Mesenchymal stem cell (in vitro differentiated cells and primary cell): Measurements from ENCODE around the gene GNA15.
A peak's percentile ranks its signal among the peaks of the same experiment; 100 is the strongest.

Source experiments
- DNase-seq: peaks from one replicate; pipeline ENCODE4 v3.0.0-alpha.2; 2013
- H2AFZ ChIP-seq: one replicate; pipeline ENCODE4 v1.6.1; 2013; ENCODE audit warnings: low read depth, mild to moderate bottlenecking, control low read depth, inconsistent platforms, low read length, moderate library complexity
- H2AK5ac ChIP-seq: 2 replicates; pipeline ENCODE4 v1.6.1; 2013; ENCODE audit warnings: low read length, moderate library complexity, mild to moderate bottlenecking, inconsistent platforms; ENCODE audit not compliant: severe bottlenecking
- H2BK120ac ChIP-seq: one replicate; pipeline ENCODE4 v1.6.1; 2013; ENCODE audit warnings: low read depth, mild to moderate bottlenecking, inconsistent platforms, low read length, moderate library complexity
- H2BK12ac ChIP-seq, 2 experiments: one replicate each; pipeline ENCODE4 v1.6.1; 2013; ENCODE audit warnings: inconsistent platforms in 2 of 2, low read length in 2 of 2, mild to moderate bottlenecking in 2 of 2, moderate library complexity in 2 of 2, control low read depth in 1 of 2
- H2BK15ac ChIP-seq: one replicate; pipeline ENCODE4 v1.6.1; 2013; ENCODE audit warnings: mild to moderate bottlenecking, low read depth, inconsistent platforms; ENCODE audit not compliant: poor library complexity, severe bottlenecking
- H2BK5ac ChIP-seq: 2 replicates; pipeline ENCODE4 v1.6.1; 2013; ENCODE audit warnings: low read depth, mild to moderate bottlenecking, low read length, control low read depth, inconsistent platforms; ENCODE audit not compliant: poor library complexity, severe bottlenecking
- H3K14ac ChIP-seq, 2 experiments: one replicate each; pipeline ENCODE4 v1.6.1; 2013; ENCODE audit warnings: inconsistent platforms in 2 of 2, low read length in 2 of 2, control low read depth in 1 of 2, mild to moderate bottlenecking in 1 of 2, moderate library complexity in 1 of 2
- H3K18ac ChIP-seq, 2 experiments: one replicate each; pipeline ENCODE4 v1.6.1; 2013; ENCODE audit warnings: inconsistent platforms in 2 of 2, low read length in 2 of 2, control low read depth in 1 of 2, low read depth in 1 of 2, mild to moderate bottlenecking in 1 of 2
- H3K23ac ChIP-seq, 2 experiments: one replicate each; pipeline ENCODE4 v1.6.1; 2013; ENCODE audit warnings: inconsistent platforms in 2 of 2, low read length in 2 of 2, mild to moderate bottlenecking in 2 of 2, moderate library complexity in 2 of 2, control low read depth in 1 of 2
- H3K27ac ChIP-seq: 2 replicates; pipeline ENCODE4 v1.5.1; 2013; ENCODE audit warnings: mild to moderate bottlenecking, moderate library complexity, low read length, control low read depth, inconsistent platforms; ENCODE audit not compliant: poor library complexity, severe bottlenecking
- H3K27me3 ChIP-seq, 2 experiments: 2 replicates each; pipeline versions ENCODE4 v1.6.1 to v1.7.0; 2013; ENCODE audit warnings: low read length in 2 of 2, mild to moderate bottlenecking in 2 of 2, moderate library complexity in 2 of 2, control low read depth in 1 of 2, inconsistent platforms in 1 of 2; ENCODE audit not compliant: control insufficient read depth in 1 of 2, insufficient read depth in 1 of 2
- H3K36me3 ChIP-seq, 2 experiments: 2 replicates each; pipeline versions ENCODE4 v1.6.1 to v1.7.0; 2013; ENCODE audit warnings: low read length in 2 of 2, control low read depth in 1 of 2, inconsistent platforms in 1 of 2, low read depth in 1 of 2, mild to moderate bottlenecking in 1 of 2; ENCODE audit not compliant: insufficient read depth in 2 of 2, control insufficient read depth in 1 of 2
- H3K4ac ChIP-seq, 2 experiments: one replicate each; pipeline ENCODE4 v1.6.1; 2013; ENCODE audit warnings: inconsistent platforms in 2 of 2, low read length in 2 of 2, mild to moderate bottlenecking in 2 of 2, moderate library complexity in 2 of 2, control low read depth in 1 of 2, low read depth in 1 of 2
- H3K4me1 ChIP-seq: 2 replicates; pipeline ENCODE4 v1.6.1; 2013; ENCODE audit warnings: low read depth, low read length, control low read depth; ENCODE audit not compliant: control insufficient read depth, insufficient read depth
- H3K4me2 ChIP-seq: 2 replicates; pipeline ENCODE4 v1.6.1; 2013; ENCODE audit warnings: low read length, mild to moderate bottlenecking, inconsistent platforms; ENCODE audit not compliant: poor library complexity, severe bottlenecking
- H3K4me3 ChIP-seq, 2 experiments: 2 replicates each; pipeline versions ENCODE4 v1.5.1 to v1.7.0; 2013; ENCODE audit warnings: low read length in 2 of 2, mild to moderate bottlenecking in 2 of 2, control low read depth in 1 of 2, low read depth in 1 of 2; ENCODE audit not compliant: insufficient read depth in 1 of 2
- H3K79me1 ChIP-seq: replicated peaks from 2 replicates; pipeline ENCODE4 v1.6.1; 2013; ENCODE audit warnings: mild to moderate bottlenecking, control low read depth, low read length, inconsistent platforms; ENCODE audit not compliant: poor library complexity, severe bottlenecking
- H3K9ac ChIP-seq: 2 replicates; pipeline ENCODE4 v1.7.0; 2013; ENCODE audit warnings: mild to moderate bottlenecking, low read length, moderate library complexity
- H3K9me3 ChIP-seq: 2 replicates; pipeline ENCODE4 v1.7.0; 2013; ENCODE audit warnings: mild to moderate bottlenecking, low read length; ENCODE audit not compliant: control insufficient read depth
- H4K8ac ChIP-seq: one replicate; pipeline ENCODE4 v1.6.1; 2013; ENCODE audit warnings: inconsistent platforms, mild to moderate bottlenecking, low read length, moderate library complexity
- H4K91ac ChIP-seq: one replicate; pipeline ENCODE4 v1.6.1; 2013; ENCODE audit warnings: mild to moderate bottlenecking, low read length, inconsistent platforms
- WGBS: methylation state at CpG from one replicate; pipeline ENCODE4 v1.1.7; 2013; ENCODE audit warnings: mixed read lengths; 5-methylcytosine and 5-hydroxymethylcytosine counted together

The GNA15 gene

GRCh38 chr19:3187662-3188511, 52.1 kb downstream of the GNA15 start:
- H2BK5ac ChIP-seq: no peak overlapping the region
- no peak overlapping the region for H2AK5ac ChIP-seq
- no peak overlapping the region for H2AFZ ChIP-seq
- no peaks in the 10 kb centered on the region for H3K27me3 ChIP-seq
- H3K9ac ChIP-seq: peak overlapping the region; percentile 93
- no peak overlapping the region for H4K91ac ChIP-seq
- peaks cover 9 to 54% of the 10 kb centered on the region in 2 experiments for H3K36me3 ChIP-seq
- H3K14ac ChIP-seq: no peak overlapping the region
- H3K23ac ChIP-seq: no peak overlapping the region
- H3K4me2 ChIP-seq: no peak overlapping the region
- no peak overlapping the region for H2BK120ac ChIP-seq
- H3K79me1 ChIP-seq: peaks cover 47% of the 10 kb centered on the region
- no peak overlapping the region for H3K4ac ChIP-seq
- no peak overlapping the region for H4K8ac ChIP-seq
- DNase-seq: no peak
- H2BK12ac ChIP-seq: no peak overlapping the region
- WGBS: 97% methylated on average over 36 of the region's 36 CpGs
- no peaks in the 10 kb centered on the region for H3K9me3 ChIP-seq
- peaks cover 27% of the 10 kb centered on the region for H3K4me1 ChIP-seq
- no peak overlapping the region for H3K27ac ChIP-seq
- no peak overlapping the region for H2BK15ac ChIP-seq
- peak overlapping the region in 1 of 2 experiments; percentile 93 for H3K4me3 ChIP-seq
- no peak overlapping the region for H3K18ac ChIP-seq

- no peak overlapping the region for H3K18ac ChIP-seq
- H3K79me1 ChIP-seq: peaks cover 55% of the 10 kb centered on the region
- no peaks in the 10 kb centered on the region for H3K27me3 ChIP-seq
- 95% methylated on average over 35 of the region's 35 CpGs for WGBS
- DNase-seq: no peak
- H4K91ac ChIP-seq: no peak overlapping the region
- no peak overlapping the region for H4K8ac ChIP-seq
- no peak overlapping the region for H3K9ac ChIP-seq
- H3K4me1 ChIP-seq: peaks cover 27% of the 10 kb centered on the region
- no peak overlapping the region for H3K4ac ChIP-seq
- H2BK5ac ChIP-seq: no peak overlapping the region
- no peak overlapping the region for H2AFZ ChIP-seq
- no peak overlapping the region for H3K23ac ChIP-seq
- no peak overlapping the region for H3K27ac ChIP-seq
- H2BK120ac ChIP-seq: no peak overlapping the region
- H2BK15ac ChIP-seq: no peak overlapping the region
- no peak overlapping the region for H2BK12ac ChIP-seq
- H2AK5ac ChIP-seq: no peak overlapping the region
- no peak overlapping the region for H3K14ac ChIP-seq
- no peak overlapping the region for H3K4me2 ChIP-seq
- peaks cover 12 to 63% of the 10 kb centered on the region in 2 experiments for H3K36me3 ChIP-seq
- no peak overlapping the region for H3K4me3 ChIP-seq
- no peaks in the 10 kb centered on the region for H3K9me3 ChIP-seq
Measured at GRCh38 chr19:3188627-3189596, 53.1 kb downstream of the GNA15 start.

- peaks cover 19 to 69% of the 10 kb centered on the region in 2 experiments for H3K36me3 ChIP-seq
- no peak overlapping the region for H2BK12ac ChIP-seq
- H3K4me3 ChIP-seq: no peak overlapping the region
- H4K91ac ChIP-seq: no peak overlapping the region
- H2AFZ ChIP-seq: no peak overlapping the region
- WGBS: 97% methylated on average over 21 of the region's 28 CpGs
- no peak overlapping the region for H3K27ac ChIP-seq
- H3K23ac ChIP-seq: no peak overlapping the region
- H3K9ac ChIP-seq: no peak overlapping the region
- H2AK5ac ChIP-seq: no peak overlapping the region
- no peak overlapping the region for H3K4me2 ChIP-seq
- no peak overlapping the region for H3K4ac ChIP-seq
- no peak overlapping the region for H3K18ac ChIP-seq
- no peak overlapping the region for H2BK5ac ChIP-seq
- no peak for DNase-seq
- no peak overlapping the region for H3K14ac ChIP-seq
- H2BK15ac ChIP-seq: no peak overlapping the region
- no peak overlapping the region for H4K8ac ChIP-seq
- H3K9me3 ChIP-seq: no peaks in the 10 kb centered on the region
- H3K27me3 ChIP-seq: no peaks in the 10 kb centered on the region
- H3K79me1 ChIP-seq: peaks cover 60% of the 10 kb centered on the region
- H2BK120ac ChIP-seq: no peak overlapping the region
- peaks cover 26% of the 10 kb centered on the region for H3K4me1 ChIP-seq
Measured at GRCh38 chr19:3189702-3190469, 54.1 kb downstream of the GNA15 start.
